GM23248 (cell line): Measurements from ENCODE around the gene CDK14. TPM values are rescaled to one million over a fixed set of nuclear protein-coding genes. Genes with fewer than 3 reads are reported as not detected.

Source experiments
- DNase-seq: peaks from one replicate; pipeline ENCODE4 v3.0.0-alpha.2; 2015
- H2AFZ ChIP-seq: fragments of 200-600 bp; sonication (generic); 2 replicates; pipeline ENCODE4 v1.6.1; 2016; ENCODE audit warnings: antibody characterized with exemption
- H3F3A ChIP-seq: fragments of 200-600 bp; sonication (generic); 2 replicates; pipeline ENCODE4 v1.6.1; 2016; ENCODE audit warnings: mild to moderate bottlenecking, antibody characterized with exemption, mixed run types; ENCODE audit not compliant: insufficient read depth
- H3K27ac ChIP-seq: fragments of 200-600 bp; sonication (generic); 2 replicates; pipeline ENCODE4 v1.5.1; 2016; ENCODE audit warnings: mild to moderate bottlenecking
- H3K27me3 ChIP-seq: fragments of 200-600 bp; sonication (generic); replicated peaks from 2 replicates; pipeline ENCODE4 v1.6.1; 2016; ENCODE audit warnings: mild to moderate bottlenecking; ENCODE audit not compliant: insufficient read depth
- H3K36me3 ChIP-seq: fragments of 200-600 bp; sonication (generic); 2 replicates; pipeline ENCODE4 v1.6.1; 2016; ENCODE audit warnings: low read depth, mild to moderate bottlenecking
- H3K4me1 ChIP-seq: fragments of 200-600 bp; sonication (generic); 2 replicates; pipeline ENCODE4 v1.6.1; 2016; ENCODE audit warnings: mild to moderate bottlenecking; ENCODE audit not compliant: insufficient read depth
- H3K4me2 ChIP-seq: fragments of 200-600 bp; sonication (generic); one replicate; pipeline ENCODE4 v1.6.1; 2016; ENCODE audit warnings: mild to moderate bottlenecking; ENCODE audit not compliant: unreplicated experiment
- H3K4me3 ChIP-seq: fragments of 200-600 bp; sonication (generic); 2 replicates; pipeline ENCODE4 v1.5.1; 2016; ENCODE audit warnings: mild to moderate bottlenecking
- H3K79me2 ChIP-seq: fragments of 200-600 bp; sonication (generic); 2 replicates; pipeline ENCODE4 v1.6.1; 2016; ENCODE audit warnings: mild to moderate bottlenecking; ENCODE audit not compliant: insufficient read depth
- H3K9ac ChIP-seq: fragments of 200-600 bp; sonication (generic); 2 replicates; pipeline ENCODE4 v1.6.1; 2016; ENCODE audit warnings: mild to moderate bottlenecking
- H3K9me2 ChIP-seq: fragments of 200-600 bp; sonication (generic); 2 replicates; pipeline ENCODE4 v1.6.1; 2016; ENCODE audit warnings: mixed run types, mild to moderate bottlenecking, moderate library complexity; ENCODE audit not compliant: insufficient read depth
- H3K9me3 ChIP-seq: fragments of 200-600 bp; sonication (generic); one replicate; pipeline ENCODE4 v1.6.1; 2017; ENCODE audit warnings: low read depth
- H4K20me1 ChIP-seq: fragments of 200-600 bp; sonication (generic); 2 replicates; pipeline ENCODE4 v1.6.0; 2016; ENCODE audit not compliant: insufficient read depth
- EZH2 ChIP-seq: fragments of 200-600 bp; sonication (generic); IDR thresholded peaks from 2 replicates; pipeline ENCODE4 v1.6.1; 2018; ENCODE audit warnings: antibody characterized with exemption, mild to moderate bottlenecking; ENCODE audit not compliant: insufficient read depth, poor library complexity, severe bottlenecking
- EZH2phosphoT487 ChIP-seq: fragments of 200-600 bp; sonication (generic); IDR thresholded peaks from 2 replicates; pipeline ENCODE4 v1.6.1; 2018; ENCODE audit warnings: antibody characterized with exemption, moderate library complexity, mild to moderate bottlenecking, low read depth; ENCODE audit not compliant: insufficient read depth
- WGBS, 2 experiments: methylation state at CpG; one replicate each; pipeline ENCODE4 v1.1.6; 2015 to 2017; ENCODE audit warnings: low lambda C conversion rate in 2 of 2, low coverage in 1 of 2; ENCODE audit errors: missing lambda C conversion rate in 2 of 2; 5-methylcytosine and 5-hydroxymethylcytosine counted together
- in situ Hi-C: fragments of 300-500 bp; cut with MboI; formaldehyde crosslinking; loops from 2 replicates; pipeline ENCODE4 v1.15.0; 2020
- polyA plus RNA-seq: library from polyadenylated mRNA; unstranded; fragments of >200 nt; fragmentation: Nextera tagmentation; extraction: Ambion mirVana; gene quantifications from 2 replicates; pipeline ENCODE4 v1.2.1, GENCODE V29; 2016
- total RNA-seq: library from RNA; depleted of rRNA; stranded (reverse); fragments of >200 nt; shearing (Covaris generic); gene quantifications from 2 replicates; pipeline ENCODE4 v1.2.3, GENCODE V29; 2014

The CDK14 gene
- total and polyA plus RNA-seq, 2 experiments from 2014 or later: 19.9 to 21.2 TPM

GRCh38 chr7:90961037-90961725, 365.1 kb downstream of the CDK14 start:
- no peak overlapping the region for H3K27ac ChIP-seq
- H3K4me1 ChIP-seq: peaks cover 28% of the 10 kb centered on the region
- no peak overlapping the region for H3K9ac ChIP-seq
- H3K9me2 ChIP-seq: no peaks in the 10 kb centered on the region
- H3K4me2 ChIP-seq: peak overlapping the region; percentile 14
- no peaks in the 10 kb centered on the region; the same call in 1 of the 2 replicates for H3K36me3 ChIP-seq
- no peaks in the 10 kb centered on the region for H3K9me3 ChIP-seq
- 15 to 18% methylated on average over 1 of the region's 1 CpG for WGBS, 2 experiments
- no peaks in the 10 kb centered on the region for H4K20me1 ChIP-seq
- H2AFZ ChIP-seq: no peak overlapping the region
- TF ChIP-seq EZH2 (no peak), EZH2phosphoT487 (no peak)
- no peak overlapping the region for H3K4me3 ChIP-seq
- in situ Hi-C loops: no loop called here
- no peaks in the 10 kb centered on the region for H3K27me3 ChIP-seq
- peak; percentile 41 for DNase-seq
- H3K79me2 ChIP-seq: no peaks in the 10 kb centered on the region
- peaks cover 10% of the 10 kb centered on the region; the same call in 1 of the 2 replicates for H3F3A ChIP-seq

GRCh38 chr7:90965211-90965610, 369.1 kb downstream of the CDK14 start:
- Histone ChIP-seq H3K9me2 (no peaks in the 10 kb centered on the region), H3K4me3 (no peak overlapping the region), H3K27me3 (no peaks in the 10 kb centered on the region), H3K36me3 (no peaks in the 10 kb centered on the region), H3K9ac (no peak overlapping the region), H3K4me2 (no peak overlapping the region), H4K20me1 (no peaks in the 10 kb centered on the region), H3F3A (no peaks in the 10 kb centered on the region), H3K4me1 (peaks cover 12% of the 10 kb centered on the region), H3K79me2 (no peaks in the 10 kb centered on the region), H2AFZ (no peak overlapping the region), H3K9me3 (no peaks in the 10 kb centered on the region), H3K27ac (no peak overlapping the region)
- TF ChIP-seq EZH2: no peak
- no peak for TF ChIP-seq EZH2phosphoT487
- 92 to 95% methylated on average over 2 of the region's 2 CpGs for WGBS, 2 experiments
- DNase-seq: no peak
- in situ Hi-C loops: no loop called here

GRCh38 chr7:90966346-90966745, 370.2 kb downstream of the CDK14 start:
- WGBS, 2 experiments: 41 to 62% methylated on average over 1 of the region's 1 CpG
- Histone ChIP-seq H3K4me2 (no peak overlapping the region), H4K20me1 (no peaks in the 10 kb centered on the region), H3K9me2 (no peaks in the 10 kb centered on the region), H3K4me1 (peaks cover 4% of the 10 kb centered on the region), H3K9me3 (no peaks in the 10 kb centered on the region), H3F3A (no peaks in the 10 kb centered on the region), H3K36me3 (no peaks in the 10 kb centered on the region), H3K27ac (no peak overlapping the region), H3K79me2 (no peaks in the 10 kb centered on the region), H2AFZ (no peak overlapping the region), H3K9ac (no peak overlapping the region), H3K4me3 (no peak overlapping the region), H3K27me3 (no peaks in the 10 kb centered on the region)
- TF ChIP-seq EZH2: no peak
- TF ChIP-seq EZH2phosphoT487: no peak
- DNase-seq: no peak
- in situ Hi-C loops: no loop called here

- H3K27ac ChIP-seq: no peak overlapping the region
- WGBS, 2 experiments: 97% methylated on average over 4 of the region's 4 CpGs
- no peaks in the 10 kb centered on the region for H4K20me1 ChIP-seq
- no peak overlapping the region for H3K9ac ChIP-seq
- no peaks in the 10 kb centered on the region for H3K79me2 ChIP-seq
- in situ Hi-C loops: no loop called here
- no peak overlapping the region for H3K4me2 ChIP-seq
- H3K4me1 ChIP-seq: 0 out of 2 replicates have a peak, but pooled peaks cover 7% of the 10 kb centered on the region
- TF ChIP-seq EZH2: no peak
- TF ChIP-seq EZH2phosphoT487: no peak
- DNase-seq: no peak
- no peaks in the 10 kb centered on the region for H3K9me3 ChIP-seq
- no peaks in the 10 kb centered on the region for H3K36me3 ChIP-seq
- H3F3A ChIP-seq: peaks cover 9% of the 10 kb centered on the region; the same call in 1 of the 2 replicates
- H2AFZ ChIP-seq: no peak overlapping the region
- no peaks in the 10 kb centered on the region for H3K9me2 ChIP-seq
- H3K4me3 ChIP-seq: no peak overlapping the region
- H3K27me3 ChIP-seq: no peaks in the 10 kb centered on the region
Measured at GRCh38 chr7:90968871-90969270, 372.8 kb downstream of the CDK14 start.
